CD4-positive, alpha-beta T cell treated with Interleukin-10 for 1 hour (primary cell): ENCODE measurements around the gene ADRA2C.
"Not testable (repeated sequence)": the region's sequence is repeated elsewhere in the genome, so short reads cannot be mapped to it uniquely, and the experiment has no call there.

Experiments used
- DNase-seq: peaks from one replicate; pipeline ENCODE4 v3.0.0-alpha.2; 2020

ADRA2C gene

GRCh38 chr4:3800351-3800750, 34.2 kb downstream of the ADRA2C start:
- no peak for DNase-seq

DNA sequence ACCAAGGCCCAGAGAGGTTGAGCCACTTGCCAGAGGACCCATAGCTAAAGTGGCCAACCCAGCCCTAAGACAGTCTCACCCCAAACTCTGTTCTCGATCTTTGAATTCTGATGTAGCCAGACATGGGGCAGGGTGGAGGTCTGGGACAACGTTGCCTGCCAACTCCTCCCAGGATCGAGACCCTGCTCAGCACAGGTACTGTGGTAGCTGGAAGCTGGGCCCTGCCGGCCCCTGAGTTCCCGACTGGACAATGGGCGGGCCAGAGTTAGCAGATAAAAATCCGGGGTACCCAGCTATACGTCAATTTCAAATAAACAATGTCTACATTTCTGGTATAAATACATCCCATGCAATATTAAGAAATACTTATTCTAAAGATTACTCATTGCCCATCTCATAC, 35.3 kb downstream of the ADRA2C start:
- DNase-seq: no peak

GRCh38 chr4:3801931-3802550, 35.9 kb downstream of the ADRA2C start:
- no peak for DNase-seq

DNA sequence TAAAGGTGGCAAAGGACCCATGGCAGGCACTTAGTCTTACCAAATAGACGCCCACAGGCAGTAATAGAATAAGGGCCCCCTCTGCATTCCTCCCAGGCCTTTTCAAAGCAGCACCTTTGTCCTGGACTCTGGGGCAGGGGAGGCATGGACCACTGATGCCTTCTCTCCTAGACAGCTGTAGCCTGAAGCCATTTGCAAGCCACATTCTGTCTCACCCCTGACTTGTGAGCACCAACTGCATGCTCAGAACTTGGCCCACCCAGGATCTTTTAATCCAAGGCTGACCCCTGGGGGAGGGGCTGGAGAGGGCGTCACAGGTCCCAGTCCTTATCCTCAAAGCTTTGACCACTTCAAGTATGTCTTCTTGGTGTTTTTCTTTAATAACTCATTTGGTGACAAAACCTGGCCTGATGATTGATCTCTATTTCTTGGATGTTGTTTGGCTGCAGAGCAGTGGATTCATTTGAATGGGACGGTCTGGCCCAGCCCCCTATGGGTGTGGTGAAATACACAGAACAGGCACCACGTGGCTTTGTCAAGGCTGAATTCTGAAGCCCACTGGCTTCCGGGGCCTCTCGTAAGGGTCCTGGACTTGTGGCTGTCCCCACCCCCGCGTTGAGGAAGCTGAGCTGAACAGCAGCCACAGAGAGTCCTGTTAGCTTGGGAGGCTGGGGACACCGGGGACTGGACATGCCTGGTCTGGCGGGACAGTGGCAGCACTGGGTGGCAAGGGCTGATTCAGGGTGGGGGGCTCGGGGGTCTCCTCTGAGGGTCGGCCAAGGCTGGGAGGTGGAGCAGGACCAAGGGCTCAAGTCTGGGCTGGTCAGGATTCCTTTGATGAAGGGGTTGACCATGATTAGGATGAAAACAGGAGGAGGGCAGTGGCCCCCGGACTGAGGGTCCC, 36.6 kb downstream of the ADRA2C start:
- DNase-seq: no peak

GRCh38 chr4:3803475-3803847, 37.3 kb downstream of the ADRA2C start:
- DNase-seq: no peak

DNA sequence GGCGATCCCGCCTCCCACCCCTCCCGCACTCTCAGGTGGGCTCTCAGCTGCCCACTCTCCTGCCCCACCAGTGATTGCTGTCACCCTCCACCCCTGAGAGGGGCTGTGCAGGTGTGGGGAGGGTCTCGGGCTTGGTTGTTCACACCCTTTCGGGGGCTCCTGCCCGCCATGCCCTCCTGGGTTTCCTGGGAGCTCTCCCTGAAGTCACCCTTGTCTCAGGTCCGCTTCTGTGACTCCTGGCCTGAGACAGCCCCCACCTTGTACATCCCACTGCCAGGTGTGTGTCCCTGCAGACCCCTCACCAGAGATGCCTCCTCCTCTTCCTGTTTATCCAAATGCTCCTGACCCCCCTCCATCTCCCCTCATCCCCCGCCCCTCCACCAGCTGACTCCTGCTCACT, 37.8 kb downstream of the ADRA2C start:
- DNase-seq: no peak

- DNase-seq: no peak
Observed at GRCh38 chr4:3805026-3805425, 38.8 kb downstream of the ADRA2C start.

DNA sequence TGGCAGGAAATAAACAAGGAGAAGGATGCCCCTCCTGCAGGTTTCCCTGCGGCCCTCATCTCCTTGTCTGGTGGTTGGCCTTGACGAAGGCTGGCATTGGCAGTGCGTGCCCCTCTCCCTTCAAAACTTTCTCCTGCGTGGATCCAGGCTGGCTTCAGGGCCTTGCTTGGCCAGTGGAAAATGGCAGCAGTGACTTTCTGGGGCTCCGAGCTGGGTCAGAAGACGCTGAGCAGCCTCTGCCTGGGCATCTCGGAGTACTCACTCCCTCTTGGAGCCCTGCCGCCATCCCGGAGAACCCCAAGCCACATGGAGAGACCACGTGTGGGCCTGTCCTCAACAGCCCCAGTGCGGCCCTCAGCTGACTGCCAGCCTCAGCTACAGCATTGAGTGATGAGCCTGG, 39.5 kb downstream of the ADRA2C start:
- no peak for DNase-seq

GRCh38 chr4:3807311-3807710, 41.1 kb downstream of the ADRA2C start:
- no peak for DNase-seq

- DNase-seq: no peak
Observed at GRCh38 chr4:3807822-3808496, 41.8 kb downstream of the ADRA2C start.

DNA sequence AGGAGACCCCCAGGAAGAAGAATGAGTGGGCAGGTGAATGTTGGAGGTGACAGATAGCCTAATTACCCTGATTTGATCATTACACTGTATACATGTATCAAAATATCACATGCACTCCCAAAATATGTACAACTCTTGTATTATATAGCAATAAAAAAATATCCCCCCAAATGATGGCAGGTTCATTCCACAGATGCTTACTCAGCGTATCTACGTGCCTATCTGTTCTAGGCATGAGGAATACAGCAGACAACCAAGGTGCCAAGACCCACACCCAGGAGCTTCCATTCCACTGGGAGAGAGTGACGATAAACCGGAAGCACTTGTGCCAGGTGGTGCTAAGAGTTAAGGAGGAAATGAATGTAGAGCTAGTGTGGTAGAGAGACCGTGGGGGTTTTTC, 42.4 kb downstream of the ADRA2C start:
- no peak for DNase-seq

DNA sequence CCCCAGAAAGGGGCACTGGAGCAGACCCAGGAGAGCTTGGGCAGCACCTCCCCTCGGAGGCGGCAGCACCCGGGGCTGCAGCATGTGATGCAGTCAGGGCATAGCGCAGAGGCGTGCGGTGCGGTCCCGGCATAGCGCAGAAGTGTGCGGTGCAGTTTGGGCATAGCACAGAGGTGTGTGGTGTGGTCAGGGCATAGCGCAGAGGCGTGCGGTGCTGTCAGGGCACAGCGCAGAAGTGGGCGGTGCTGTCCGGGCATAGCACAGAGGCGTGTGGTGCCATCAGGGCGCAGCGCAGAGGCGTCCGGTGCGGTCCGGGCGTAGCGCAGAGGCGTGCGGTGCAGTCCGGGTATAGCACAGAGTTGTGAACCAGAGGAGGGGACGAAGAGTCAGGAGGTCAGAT, 42.8 kb downstream of the ADRA2C start:
- DNase-seq: no peak

- no peak for DNase-seq
Observed at GRCh38 chr4:3809451-3810110, 43.4 kb downstream of the ADRA2C start.

DNA sequence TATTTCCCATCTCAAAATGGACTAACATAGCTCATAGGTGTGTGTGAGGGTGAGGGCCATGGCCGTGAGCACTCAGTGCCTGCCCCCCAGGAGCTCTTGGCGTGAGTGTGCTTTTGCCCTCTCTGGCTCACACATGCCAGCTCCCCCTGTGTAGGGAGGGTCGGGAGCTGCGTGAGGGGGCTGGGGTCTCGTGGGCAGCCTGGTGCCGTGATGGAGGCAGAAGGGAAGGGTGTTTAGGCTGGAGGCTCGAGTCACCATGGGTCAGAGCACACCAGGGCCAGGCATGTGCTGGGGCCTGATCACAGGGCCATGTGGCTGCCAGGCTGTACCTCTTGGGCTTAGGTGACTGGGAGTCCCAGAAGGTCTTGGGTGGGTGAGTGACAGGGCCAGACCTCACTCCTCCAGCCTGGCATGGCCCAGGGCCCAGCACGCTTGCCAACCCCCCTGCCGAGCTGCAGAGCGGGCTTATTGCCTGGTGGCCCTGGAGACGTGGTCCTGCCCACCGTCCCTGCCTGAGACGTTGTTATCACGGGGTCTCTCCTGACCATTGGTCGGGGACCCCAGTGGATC, 44.0 kb downstream of the ADRA2C start:
- DNase-seq: no peak

GRCh38 chr4:3810796-3811485, 44.8 kb downstream of the ADRA2C start:
- no peak for DNase-seq

- no peak for DNase-seq
Observed at GRCh38 chr4:3811621-3812020, 45.4 kb downstream of the ADRA2C start.

GRCh38 chr4:3812211-3812934, 46.2 kb downstream of the ADRA2C start:
- no peak for DNase-seq

DNA sequence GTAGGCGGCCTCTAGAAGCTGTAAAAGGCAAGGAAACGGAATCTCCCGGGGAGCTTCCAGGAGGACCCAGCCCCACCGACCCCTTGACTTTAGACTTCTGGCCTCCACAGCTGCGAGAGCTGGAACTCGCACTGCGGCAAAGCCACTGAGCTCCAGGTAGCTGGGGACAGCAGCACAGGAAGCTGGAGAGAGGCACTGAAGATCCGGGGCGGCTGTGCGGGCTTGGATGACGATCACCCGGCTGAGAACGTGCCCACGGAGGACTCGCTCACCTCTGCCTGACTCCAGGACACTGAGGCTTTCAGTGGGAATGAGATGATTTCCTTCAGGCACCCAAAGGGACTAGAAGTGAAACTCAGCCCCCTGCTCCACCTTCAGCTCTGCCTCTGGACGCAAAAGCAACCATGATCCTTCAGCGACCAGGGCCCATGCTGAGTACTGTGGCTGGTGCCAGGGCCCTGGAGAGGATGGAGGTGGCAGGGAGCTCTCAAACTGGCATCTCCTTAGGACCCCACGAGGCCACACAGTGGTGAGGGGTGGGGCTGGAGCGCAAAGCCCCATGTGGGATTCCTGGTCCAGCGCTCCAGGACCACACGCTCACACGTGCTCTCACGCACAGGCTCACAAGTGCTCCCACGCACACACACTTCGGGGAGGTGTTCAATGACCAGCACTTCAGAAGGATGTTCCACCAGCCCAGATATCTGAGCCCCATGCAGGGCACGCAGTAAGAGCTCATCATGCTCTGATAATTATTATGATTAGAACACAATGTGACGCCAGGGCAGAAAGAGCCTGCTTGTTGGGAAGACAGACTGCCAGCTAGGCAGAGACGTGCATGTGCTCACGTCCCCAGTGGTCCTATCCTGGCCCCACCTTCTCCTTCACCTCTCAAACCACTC, 47.2 kb downstream of the ADRA2C start:
- DNase-seq: no peak

GRCh38 chr4:3814053-3814570, 47.9 kb downstream of the ADRA2C start:
- no peak for DNase-seq

GRCh38 chr4:3814838-3815237, 48.7 kb downstream of the ADRA2C start:
- DNase-seq: not testable (repeated sequence)
